SK-MEL-5 (cell line): ENCODE data around the gene PTGIS. TPM values are rescaled to one million over a fixed set of nuclear protein-coding genes. Genes with fewer than 3 reads are reported as not detected.

Experiments used
- DNase-seq: peaks from one replicate; pipeline ENCODE4 v3.0.0-alpha.2; 2016; ENCODE audit warnings: low read depth, low spot score
- in situ Hi-C: cut with HindIII; loops from 2 replicates; pipeline ENCODE4 v1.10.0; 2016; ENCODE audit warnings: low sequenced_read_pairs, high pct_unique_total_duplicates, low pct_unique_long_range_greater_than_20kb
- total RNA-seq: library from RNA; depleted of rRNA; stranded (reverse); fragments of >200 nt; shearing (Covaris generic); gene quantifications from 2 replicates; pipeline ENCODE4 v1.2.3, GENCODE V29; 2014

The PTGIS gene
- total RNA-seq, 1 experiment from 2014 or later = 0.16 TPM

GRCh38 chr20:49601153-49601924 lies 33.4 kb upstream of the PTGIS start:
- in situ Hi-C loops = no loop called here
- no peak for DNase-seq

GRCh38 chr20:49599746-49600113 lies 31.8 kb upstream of the PTGIS start:
- in situ Hi-C loops = no loop called here
- no peak for DNase-seq

DNA sequence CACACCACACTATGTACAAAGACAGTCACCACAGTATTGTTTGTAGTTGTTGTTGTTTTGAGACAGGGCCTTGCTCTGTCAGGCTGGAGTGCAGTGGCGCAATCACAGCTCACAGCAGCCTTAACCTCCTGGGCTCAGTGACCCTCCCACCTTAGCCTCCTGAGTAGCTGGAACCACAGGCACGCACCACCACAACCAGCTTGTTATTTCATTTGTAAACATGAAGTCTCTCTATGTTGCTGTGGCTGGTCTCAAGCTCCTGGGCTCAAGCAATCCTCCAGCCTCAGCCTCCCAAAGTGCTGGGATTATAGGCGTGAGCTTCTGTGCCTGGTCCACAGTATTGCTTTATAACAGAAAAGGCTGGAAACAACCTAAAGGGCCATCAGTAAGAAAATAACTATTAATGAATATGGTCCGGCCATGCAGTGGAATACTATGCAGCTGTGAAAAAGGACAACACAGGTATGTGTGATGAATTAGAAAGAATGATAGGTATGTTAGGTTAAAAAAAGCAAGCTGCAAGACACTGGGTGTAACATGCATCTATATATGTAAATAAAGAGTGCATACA lies 30.0 kb upstream of the PTGIS start:
- no peak for DNase-seq
- in situ Hi-C loops = no loop called here

- in situ Hi-C loops = no loop called here
- DNase-seq = no peak
These were observed 28.0 kb upstream of the PTGIS start for GRCh38 chr20:49595811-49596561.

GRCh38 chr20:49595346-49595745 lies 27.4 kb upstream of the PTGIS start:
- in situ Hi-C loops = no loop called here
- DNase-seq = no peak

DNA sequence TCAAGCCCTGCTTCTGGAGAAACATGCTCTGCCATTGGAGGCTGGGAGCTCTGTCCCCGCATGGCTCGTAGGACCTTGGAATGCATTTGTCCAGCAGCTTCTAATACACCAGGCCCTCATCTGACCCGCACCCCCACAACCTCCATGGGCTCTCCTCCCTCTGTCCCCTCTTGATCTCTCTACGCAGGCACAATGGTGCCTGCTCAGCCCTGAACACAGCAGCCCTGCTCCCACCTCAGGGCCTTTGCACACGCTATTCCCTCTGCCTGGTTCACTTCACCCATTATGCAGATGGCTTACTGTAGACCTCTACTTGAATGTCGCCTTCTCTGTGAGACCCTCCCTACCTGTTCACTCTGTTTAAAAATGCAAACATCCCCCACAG lies 27.0 kb upstream of the PTGIS start:
- in situ Hi-C loops = no loop called here
- DNase-seq = no peak

DNA sequence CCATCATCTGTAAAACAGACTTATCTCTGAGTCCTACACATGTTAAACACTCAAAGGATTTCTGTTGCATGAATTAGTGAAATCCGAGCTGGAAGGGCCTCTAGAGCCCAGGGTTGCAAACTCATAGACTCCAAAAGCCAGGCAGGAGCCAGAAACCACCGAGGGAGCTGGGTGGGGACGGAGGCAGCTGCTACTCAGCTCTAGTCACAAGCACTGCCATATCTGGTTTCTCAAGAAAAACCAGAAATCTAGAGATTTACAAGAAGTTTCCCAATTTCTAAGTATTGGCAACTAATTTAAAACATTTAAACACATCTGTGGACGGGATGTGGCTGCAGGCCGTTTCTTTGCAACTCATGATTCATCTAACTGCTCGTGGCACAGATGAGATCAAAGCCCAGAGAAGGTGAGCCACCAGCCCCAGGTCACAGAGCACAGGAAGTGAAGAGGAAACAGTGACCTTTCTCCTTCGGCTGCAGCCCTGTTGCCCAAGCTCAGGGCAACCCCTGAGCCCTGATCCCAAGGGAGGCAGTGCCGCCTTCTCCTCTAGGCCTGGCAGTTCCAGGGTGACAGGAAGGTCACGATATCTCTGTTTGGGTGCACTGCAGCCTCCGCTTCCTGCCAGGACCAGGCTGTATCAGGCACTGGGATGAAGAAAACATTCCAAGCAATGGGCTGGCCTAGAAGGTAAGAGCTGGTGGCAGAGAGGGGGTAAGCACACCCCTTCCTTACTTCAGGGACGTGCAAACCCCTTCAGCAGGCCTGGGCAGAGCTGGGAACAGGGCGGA lies 26.4 kb upstream of the PTGIS start:
- in situ Hi-C loops = no loop called here
- no peak for DNase-seq

GRCh38 chr20:49593466-49594142 lies 25.7 kb upstream of the PTGIS start:
- DNase-seq = no peak

DNA sequence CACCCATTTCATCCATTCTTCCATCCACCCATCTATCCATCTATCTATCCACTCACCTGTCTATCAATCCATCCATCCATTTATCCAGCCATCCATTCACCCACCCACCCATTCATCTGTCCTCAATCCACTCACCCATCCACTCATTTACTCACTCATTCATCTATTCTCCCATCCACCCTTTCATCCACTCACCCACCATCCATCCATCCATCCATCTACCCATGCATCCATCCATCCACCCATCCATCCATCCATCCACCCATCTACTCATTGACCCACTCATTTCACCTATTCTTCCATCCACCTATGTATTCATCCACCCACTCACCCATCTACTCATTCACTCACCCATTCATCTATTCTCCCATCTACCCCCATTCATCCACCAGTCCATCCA lies 24.2 kb upstream of the PTGIS start:
- in situ Hi-C loops = no loop called here
- no peak for DNase-seq

More at GRCh38 chr20:49593466-49594142, 25.7 kb upstream of the PTGIS start:
- in situ Hi-C loops = no loop called here

- no peak for DNase-seq
- in situ Hi-C loops = no loop called here
These were observed 23.4 kb upstream of the PTGIS start for GRCh38 chr20:49591217-49591865.

DNA sequence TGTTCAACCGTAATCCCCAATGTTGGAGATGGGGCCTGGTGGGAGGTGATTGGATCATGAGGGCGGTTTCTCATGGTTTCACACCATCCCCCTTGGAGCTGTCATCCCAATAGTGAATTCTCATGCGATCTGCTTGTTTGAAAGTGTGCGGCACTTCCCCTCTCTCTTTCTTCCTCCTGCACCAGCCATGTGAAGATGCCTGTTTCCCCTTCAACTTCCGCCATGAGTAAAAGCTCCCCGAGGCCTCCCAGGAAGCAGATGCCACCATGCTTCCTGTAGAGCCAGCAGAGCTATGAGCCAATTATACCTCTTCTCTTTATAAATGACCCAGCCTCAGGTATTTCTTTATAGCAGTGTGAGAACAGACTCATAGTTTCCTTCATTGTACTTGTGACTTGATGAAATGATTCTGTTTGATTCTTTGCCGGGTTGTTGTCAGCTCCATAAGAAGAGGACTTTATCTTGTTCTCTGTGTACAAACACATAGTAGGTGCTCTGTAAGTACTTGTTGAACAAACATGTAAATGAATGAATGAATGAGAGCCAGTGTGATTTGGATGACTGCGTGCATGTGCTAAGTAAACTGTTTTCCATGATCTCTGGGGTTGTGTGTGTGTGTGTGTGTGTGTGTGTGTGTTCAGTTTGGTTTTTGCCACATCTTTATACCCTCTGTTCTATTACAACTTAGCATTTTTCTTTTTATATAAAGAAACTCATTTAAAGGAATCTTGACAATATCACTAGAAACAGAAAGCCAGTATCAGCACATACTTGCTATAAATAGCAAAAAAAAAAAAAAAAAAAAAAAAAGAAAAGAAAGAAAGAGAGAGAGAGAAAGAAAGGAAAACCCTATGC lies 22.5 kb upstream of the PTGIS start:
- no peak for DNase-seq
- in situ Hi-C loops = no loop called here

GRCh38 chr20:49589747-49590146 lies 21.8 kb upstream of the PTGIS start:
- in situ Hi-C loops = no loop called here

GRCh38 chr20:49587111-49587570 lies 19.2 kb upstream of the PTGIS start:
- in situ Hi-C loops = no loop called here
- DNase-seq = no peak

More at GRCh38 chr20:49589747-49590146, 21.8 kb upstream of the PTGIS start:
- DNase-seq = no peak

DNA sequence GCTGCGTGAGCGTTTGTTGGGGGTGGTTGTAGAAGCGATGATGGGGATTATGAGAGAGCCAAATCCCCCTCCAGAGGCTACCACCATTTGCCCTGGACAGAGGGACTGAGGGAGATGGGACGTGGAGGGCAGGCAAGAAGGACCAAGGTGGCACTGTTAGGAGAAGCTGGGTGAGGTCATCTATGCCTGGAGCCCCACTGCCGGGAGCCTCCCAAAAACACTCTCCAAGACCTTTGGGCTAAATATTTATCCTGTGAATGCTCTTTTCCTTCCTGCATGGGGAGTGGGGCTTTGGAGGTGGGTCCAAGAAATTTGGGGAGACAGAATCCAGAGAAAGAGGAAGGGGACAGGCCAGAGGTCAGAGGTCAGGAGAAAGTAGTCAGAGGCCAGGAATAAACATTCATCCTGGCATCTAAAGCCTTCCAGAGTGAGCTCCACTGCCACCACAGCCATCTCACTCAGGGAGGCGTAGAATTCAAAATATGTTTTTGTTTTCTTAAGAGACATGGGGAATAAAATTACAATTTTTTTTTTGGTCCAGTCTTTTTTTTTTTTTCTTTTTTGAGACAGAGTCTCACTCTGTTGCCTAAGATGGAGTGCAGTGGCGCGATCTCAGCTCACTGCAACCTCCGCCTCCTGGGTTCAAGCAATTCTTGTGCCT lies 17.8 kb upstream of the PTGIS start:
- in situ Hi-C loops = no loop called here

DNA sequence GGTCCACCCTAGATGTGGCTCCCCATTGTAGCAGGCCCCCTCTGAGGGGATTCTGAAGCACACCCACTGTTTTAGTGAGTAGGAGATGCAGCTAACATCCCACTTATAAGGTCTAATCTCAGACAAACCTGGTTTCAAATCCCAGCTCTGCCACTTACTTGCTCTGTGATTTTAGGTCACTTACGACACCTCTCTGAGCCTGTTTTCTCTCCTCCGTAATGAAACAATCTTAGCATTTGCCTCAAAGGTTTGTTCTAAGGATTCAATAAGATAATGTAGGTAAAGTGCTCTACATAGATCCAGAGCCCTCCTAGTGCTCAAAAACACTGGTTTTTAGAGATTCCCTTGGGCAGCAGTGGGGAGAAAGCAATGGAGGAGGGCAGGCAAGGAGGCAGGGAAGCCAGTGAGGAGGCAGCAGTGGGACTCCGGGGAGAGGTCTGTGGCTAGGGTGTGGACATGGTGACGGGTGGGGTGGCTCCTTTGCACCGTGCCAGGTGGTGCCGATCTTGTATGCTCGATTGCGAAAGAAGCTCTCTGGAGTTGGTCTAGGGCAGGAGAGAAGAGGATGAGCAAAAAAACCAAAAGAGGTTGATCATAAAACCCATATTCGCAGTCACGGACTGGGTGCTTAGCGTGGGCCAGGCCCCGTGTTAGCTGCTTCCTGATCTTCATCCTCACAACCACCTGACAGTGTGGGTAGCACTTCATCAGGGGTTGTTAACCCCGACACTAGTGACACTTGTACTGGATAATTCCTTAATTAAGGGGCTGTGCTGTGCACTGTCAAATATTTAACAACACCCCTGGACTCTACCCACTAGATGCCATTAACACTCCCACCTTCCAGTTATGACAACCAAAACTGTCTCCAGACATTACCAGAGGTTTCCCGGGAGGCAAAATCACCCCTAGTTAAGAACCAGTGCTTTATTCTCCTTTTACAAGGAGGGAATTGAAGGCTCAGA lies 16.8 kb upstream of the PTGIS start:
- in situ Hi-C loops = no loop called here
- DNase-seq = no peak

More for the DNA sequence above, 17.8 kb upstream of the PTGIS start:
- DNase-seq = no peak
